Neural progenitor cell (in vitro differentiated cells): Measurements from ENCODE around the gene PCDHA3. TPM values are rescaled to one million over a fixed set of nuclear protein-coding genes. Genes with fewer than 3 reads are reported as not detected.
"Not testable (repeated sequence)": the region's sequence is repeated elsewhere in the genome, so short reads cannot be mapped to it uniquely, and the experiment has no call there.

Experiments
- DNase-seq: peaks from one replicate; pipeline ENCODE4 v3.0.0-alpha.2; 2016; ENCODE audit warnings: low spot score
- H2AFZ ChIP-seq: fragments of 200-600 bp; sonication (generic); replicated peaks from 2 replicates; pipeline ENCODE4 v1.6.1; 2016; ENCODE audit warnings: antibody characterized with exemption
- H3F3A ChIP-seq: fragments of 200-600 bp; sonication (generic); 2 replicates; pipeline ENCODE4 v1.6.1; 2016; ENCODE audit warnings: antibody characterized with exemption, low read depth
- H3K27ac ChIP-seq: fragments of 200-600 bp; sonication (generic); 2 replicates; pipeline ENCODE4 v1.5.1; 2016; ENCODE audit warnings: mild to moderate bottlenecking
- H3K27me3 ChIP-seq: fragments of 200-600 bp; sonication (generic); 2 replicates; pipeline ENCODE4 v1.6.1; 2016; ENCODE audit warnings: mild to moderate bottlenecking, moderate library complexity
- H3K36me3 ChIP-seq: fragments of 200-600 bp; sonication (generic); 2 replicates; pipeline ENCODE4 v1.5.1; 2016
- H3K4me1 ChIP-seq: fragments of 200-600 bp; sonication (generic); 2 replicates; pipeline ENCODE4 v1.6.1; 2016; ENCODE audit warnings: mixed run types
- H3K4me2 ChIP-seq: fragments of 200-600 bp; sonication (generic); 2 replicates; pipeline ENCODE4 v1.6.1; 2016
- H3K4me3 ChIP-seq: fragments of 200-600 bp; sonication (generic); 2 replicates; pipeline ENCODE4 v1.5.1; 2016
- H3K79me2 ChIP-seq: fragments of 200-600 bp; sonication (generic); 2 replicates; pipeline ENCODE4 v1.6.1; 2016; ENCODE audit warnings: low read depth
- H3K9ac ChIP-seq: fragments of 200-600 bp; sonication (generic); 2 replicates; pipeline ENCODE4 v1.6.1; 2016
- H3K9me3 ChIP-seq: fragments of 200-600 bp; sonication (generic); 2 replicates; pipeline ENCODE4 v1.5.1; 2016; ENCODE audit warnings: low read depth
- H4K20me1 ChIP-seq: fragments of 200-600 bp; sonication (generic); 2 replicates; pipeline ENCODE4 v1.6.1; 2016; ENCODE audit warnings: low read depth
- H3K27ac Mint-ChIP-seq: 3 replicates; pipeline ENCODE4 v1.8.0; 2021; ENCODE audit warnings: mixed read lengths
- H3K27me3 Mint-ChIP-seq: 2 replicates; pipeline ENCODE4 v1.8.0; 2022; ENCODE audit warnings: low read depth, mild to moderate bottlenecking, inconsistent platforms, moderate library complexity, mixed read lengths; ENCODE audit not compliant: insufficient read depth
- H3K36me3 Mint-ChIP-seq: 3 replicates; pipeline ENCODE4 v1.8.0; 2021; ENCODE audit warnings: mixed read lengths
- H3K4me1 Mint-ChIP-seq: 3 replicates; pipeline ENCODE4 v1.8.0; 2021; ENCODE audit warnings: mixed read lengths
- H3K4me3 Mint-ChIP-seq: 3 replicates; pipeline ENCODE4 v1.8.0; 2021; ENCODE audit warnings: mild to moderate bottlenecking, moderate library complexity, mixed read lengths
- H3K9me3 Mint-ChIP-seq: 3 replicates; pipeline ENCODE4 v1.8.0; 2020; ENCODE audit warnings: mixed read lengths
- EZH2 ChIP-seq: fragments of 200-600 bp; sonication (generic); IDR thresholded peaks from 2 replicates; pipeline ENCODE4 v1.6.1; 2017; ENCODE audit warnings: antibody characterized with exemption, mild to moderate bottlenecking, moderate library complexity
- EZH2phosphoT487 ChIP-seq: fragments of 200-600 bp; sonication (generic); IDR thresholded peaks from 2 replicates; pipeline ENCODE4 v1.6.1; 2017; ENCODE audit warnings: antibody characterized with exemption
- total RNA-seq: library from RNA; depleted of rRNA; stranded (reverse); fragments of >200 nt; gene quantifications from 2 replicates; pipeline ENCODE4 v1.2.3, GENCODE V29; 2015; ENCODE audit warnings: low replicate concordance
- TF ChIP-seq, protein P1 (sequence below): fragments of 200-600 bp; sonication (generic); IDR thresholded peaks from 2 replicates; pipeline ENCODE4 v1.5.1; 2017; ENCODE audit warnings: antibody characterized with exemption, mild to moderate bottlenecking

The PCDHA3 gene
- total RNA-seq, 1 donor from 2014 or later = 4.0 TPM

DNA sequence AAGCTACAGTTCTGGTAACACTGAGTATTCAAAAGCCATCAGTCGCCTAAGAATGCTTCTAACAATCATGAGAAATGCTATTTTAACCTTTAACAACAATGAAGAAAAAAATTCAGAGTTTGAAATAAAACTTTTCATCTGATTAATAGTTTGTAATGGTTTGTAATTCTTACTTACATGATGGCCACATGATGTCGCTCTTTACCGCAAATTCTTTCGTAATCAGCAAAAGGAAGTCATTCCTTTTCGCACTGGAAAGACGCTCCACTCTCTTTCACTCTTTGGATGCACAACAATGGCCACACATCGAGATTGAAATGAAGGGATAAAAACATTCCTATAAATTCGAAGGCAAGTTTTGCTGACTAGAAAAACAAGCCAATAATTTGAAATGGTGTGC is 33.1 kb downstream of the PCDHA3 start, which contains the start of gene PCDHA7:
PCDHA7 (plus strand) TSS at position 277 of the 400 bp plus-strand sequence; CDS start at position 392, 115 bp downstream.
- no peak within 1 kb of the TSS for H3K27ac Mint-ChIP-seq
- Histone ChIP-seq H2AFZ (no peak within 1 kb of the TSS), H3K9ac (no peak within 1 kb of the TSS)

DNA sequence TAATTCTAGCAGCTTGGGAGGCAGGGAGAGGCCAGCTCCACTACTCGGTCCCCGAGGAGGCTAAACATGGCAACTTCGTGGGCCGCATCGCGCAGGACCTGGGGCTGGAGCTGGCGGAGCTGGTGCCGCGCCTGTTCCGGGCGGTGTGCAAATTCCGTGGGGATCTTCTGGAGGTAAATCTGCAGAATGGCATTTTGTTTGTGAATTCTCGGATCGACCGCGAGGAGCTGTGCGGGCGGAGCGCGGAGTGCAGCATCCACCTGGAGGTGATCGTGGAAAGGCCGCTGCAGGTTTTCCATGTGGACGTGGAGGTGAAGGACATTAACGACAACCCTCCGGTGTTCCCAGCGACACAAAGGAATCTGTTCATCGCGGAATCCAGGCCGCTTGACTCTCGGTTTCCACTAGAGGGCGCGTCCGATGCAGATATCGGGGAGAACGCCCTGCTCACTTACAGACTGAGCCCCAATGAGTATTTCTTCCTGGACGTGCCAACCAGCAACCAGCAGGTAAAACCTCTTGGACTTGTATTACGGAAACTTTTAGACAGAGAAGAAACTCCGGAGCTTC is 33.7 kb downstream of the PCDHA3 start:
- not testable (repeated sequence) for H3F3A ChIP-seq, H3K27me3 Mint-ChIP-seq, H3K4me3 Mint-ChIP-seq, H3K4me1 ChIP-seq, H3K27ac ChIP-seq, DNase-seq, H3K9ac ChIP-seq, H3K27me3 ChIP-seq, H3K4me1 Mint-ChIP-seq, H3K27ac Mint-ChIP-seq, H3K4me3 ChIP-seq, H2AFZ ChIP-seq, H3K79me2 ChIP-seq, H3K4me2 ChIP-seq, H3K9me3 ChIP-seq, H4K20me1 ChIP-seq
- Mint-ChIP-seq H3K36me3 (peaks cover 24% of the 10 kb centered on the region), H3K9me3 (peaks cover 39% of the 10 kb centered on the region)
- peaks cover 11% of the 10 kb centered on the region for H3K36me3 ChIP-seq

More for the DNA sequence above, 33.1 kb downstream of the PCDHA3 start, which contains the start of gene PCDHA7:
- H3K4me1 ChIP-seq = no peaks in the 10 kb centered on the region
- no peaks in the 10 kb centered on the region for H3F3A ChIP-seq
- Mint-ChIP-seq H3K4me1 (no peaks in the 10 kb centered on the region), H3K9me3 (peaks cover 42% of the 10 kb centered on the region), H3K4me3 (no peak within 1 kb of the TSS), H3K27me3 (peaks cover 3% of the 10 kb centered on the region), H3K36me3 (peaks cover 24% of the 10 kb centered on the region)
- no peaks in the 10 kb centered on the region for H3K27me3 ChIP-seq
- no peaks in the 10 kb centered on the region for H4K20me1 ChIP-seq
- no peak within 1 kb of the TSS for H3K4me3 ChIP-seq
- H3K9me3 ChIP-seq = no peaks in the 10 kb centered on the region
- no peak within 1 kb of the TSS for H3K27ac ChIP-seq
- no peaks in the 10 kb centered on the region for H3K79me2 ChIP-seq
- H3K36me3 ChIP-seq = peaks cover 11% of the 10 kb centered on the region
- H3K4me2 ChIP-seq = no peak within 1 kb of the TSS
- TF ChIP-seq EZH2 (no peak), EZH2phosphoT487 (no peak)
- TF ChIP-seq, protein P1, sequence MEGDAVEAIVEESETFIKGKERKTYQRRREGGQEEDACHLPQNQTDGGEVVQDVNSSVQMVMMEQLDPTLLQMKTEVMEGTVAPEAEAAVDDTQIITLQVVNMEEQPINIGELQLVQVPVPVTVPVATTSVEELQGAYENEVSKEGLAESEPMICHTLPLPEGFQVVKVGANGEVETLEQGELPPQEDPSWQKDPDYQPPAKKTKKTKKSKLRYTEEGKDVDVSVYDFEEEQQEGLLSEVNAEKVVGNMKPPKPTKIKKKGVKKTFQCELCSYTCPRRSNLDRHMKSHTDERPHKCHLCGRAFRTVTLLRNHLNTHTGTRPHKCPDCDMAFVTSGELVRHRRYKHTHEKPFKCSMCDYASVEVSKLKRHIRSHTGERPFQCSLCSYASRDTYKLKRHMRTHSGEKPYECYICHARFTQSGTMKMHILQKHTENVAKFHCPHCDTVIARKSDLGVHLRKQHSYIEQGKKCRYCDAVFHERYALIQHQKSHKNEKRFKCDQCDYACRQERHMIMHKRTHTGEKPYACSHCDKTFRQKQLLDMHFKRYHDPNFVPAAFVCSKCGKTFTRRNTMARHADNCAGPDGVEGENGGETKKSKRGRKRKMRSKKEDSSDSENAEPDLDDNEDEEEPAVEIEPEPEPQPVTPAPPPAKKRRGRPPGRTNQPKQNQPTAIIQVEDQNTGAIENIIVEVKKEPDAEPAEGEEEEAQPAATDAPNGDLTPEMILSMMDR = no peak
- no peak for DNase-seq

DNA sequence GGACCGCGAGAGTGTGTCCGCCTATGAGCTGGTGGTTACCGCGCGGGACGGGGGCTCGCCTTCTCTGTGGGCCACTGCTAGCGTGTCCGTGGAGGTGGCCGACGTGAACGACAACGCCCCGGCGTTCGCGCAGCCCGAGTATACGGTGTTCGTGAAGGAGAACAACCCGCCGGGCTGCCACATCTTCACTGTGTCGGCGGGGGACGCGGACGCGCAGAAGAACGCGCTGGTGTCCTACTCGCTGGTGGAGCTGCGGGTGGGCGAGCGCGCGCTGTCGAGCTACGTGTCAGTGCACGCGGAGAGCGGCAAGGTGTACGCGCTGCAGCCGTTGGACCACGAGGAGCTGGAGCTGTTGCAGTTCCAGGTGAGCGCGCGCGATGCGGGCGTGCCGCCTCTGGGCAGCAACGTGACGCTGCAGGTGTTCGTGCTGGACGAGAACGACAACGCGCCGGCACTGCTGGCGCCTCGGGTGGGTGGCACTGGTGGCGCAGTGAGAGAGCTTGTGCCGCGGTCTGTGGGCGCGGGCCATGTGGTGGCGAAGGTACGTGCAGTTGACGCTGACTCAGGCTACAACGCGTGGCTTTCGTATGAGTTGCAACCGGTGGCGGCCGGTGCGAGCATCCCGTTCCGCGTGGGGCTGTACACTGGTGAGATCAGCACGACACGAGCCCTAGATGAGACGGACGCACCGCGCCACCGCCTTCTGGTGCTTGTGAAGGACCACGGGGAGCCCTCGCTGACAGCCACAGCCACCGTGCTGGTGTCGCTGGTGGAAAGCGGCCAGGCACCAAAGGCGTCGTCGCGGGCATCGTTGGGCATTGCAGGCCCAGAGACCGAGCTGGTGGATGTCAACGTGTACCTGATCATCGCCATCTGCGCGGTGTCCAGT is 35.0 kb downstream of the PCDHA3 start:
- Histone ChIP-seq H3K4me1 (no peaks in the 10 kb centered on the region), H3K79me2 (no peaks in the 10 kb centered on the region), H3K9me3 (no peaks in the 10 kb centered on the region), H4K20me1 (no peaks in the 10 kb centered on the region), H3K27ac (no peak overlapping the region), H3K4me3 (no peak overlapping the region), H3K36me3 (peaks cover 11% of the 10 kb centered on the region), H3K9ac (no peak overlapping the region), H3K4me2 (no peak overlapping the region), H3F3A (no peaks in the 10 kb centered on the region), H2AFZ (no peak overlapping the region), H3K27me3 (no peaks in the 10 kb centered on the region)
- Mint-ChIP-seq H3K4me1 (no peaks in the 10 kb centered on the region), H3K9me3 (peaks cover 46% of the 10 kb centered on the region), H3K36me3 (peaks cover 28% of the 10 kb centered on the region), H3K27me3 (peaks cover 3% of the 10 kb centered on the region), H3K4me3 (no peak overlapping the region), H3K27ac (no peak overlapping the region)
- DNase-seq = no peak
- TF ChIP-seq, protein P1 = no peak
- TF ChIP-seq EZH2phosphoT487 = no peak
- no peak for TF ChIP-seq EZH2
